GM18951 (cell line): ENCODE results near the gene PFAS.
"Not testable (repeated sequence)": the region's sequence is repeated elsewhere in the genome, so short reads cannot be mapped to it uniquely, and the experiment has no call there.

Experiments
- POLR2A ChIP-seq: IDR thresholded peaks from 4 replicates; pipeline ENCODE4 v1.6.1; 2011; ENCODE audit warnings: mild to moderate bottlenecking; ENCODE audit not compliant: insufficient read length, insufficient read depth; ENCODE audit errors: extremely low read depth
- in situ Hi-C: fragments of 300-500 bp; cut with MboI; formaldehyde crosslinking; loops from one replicate; pipeline ENCODE4 v1.12.0; 2022; ENCODE audit warnings: low sequenced_read_pairs, mixed read lengths, inconsistent platforms; ENCODE audit not compliant: unreplicated experiment

The PFAS gene, protein sequence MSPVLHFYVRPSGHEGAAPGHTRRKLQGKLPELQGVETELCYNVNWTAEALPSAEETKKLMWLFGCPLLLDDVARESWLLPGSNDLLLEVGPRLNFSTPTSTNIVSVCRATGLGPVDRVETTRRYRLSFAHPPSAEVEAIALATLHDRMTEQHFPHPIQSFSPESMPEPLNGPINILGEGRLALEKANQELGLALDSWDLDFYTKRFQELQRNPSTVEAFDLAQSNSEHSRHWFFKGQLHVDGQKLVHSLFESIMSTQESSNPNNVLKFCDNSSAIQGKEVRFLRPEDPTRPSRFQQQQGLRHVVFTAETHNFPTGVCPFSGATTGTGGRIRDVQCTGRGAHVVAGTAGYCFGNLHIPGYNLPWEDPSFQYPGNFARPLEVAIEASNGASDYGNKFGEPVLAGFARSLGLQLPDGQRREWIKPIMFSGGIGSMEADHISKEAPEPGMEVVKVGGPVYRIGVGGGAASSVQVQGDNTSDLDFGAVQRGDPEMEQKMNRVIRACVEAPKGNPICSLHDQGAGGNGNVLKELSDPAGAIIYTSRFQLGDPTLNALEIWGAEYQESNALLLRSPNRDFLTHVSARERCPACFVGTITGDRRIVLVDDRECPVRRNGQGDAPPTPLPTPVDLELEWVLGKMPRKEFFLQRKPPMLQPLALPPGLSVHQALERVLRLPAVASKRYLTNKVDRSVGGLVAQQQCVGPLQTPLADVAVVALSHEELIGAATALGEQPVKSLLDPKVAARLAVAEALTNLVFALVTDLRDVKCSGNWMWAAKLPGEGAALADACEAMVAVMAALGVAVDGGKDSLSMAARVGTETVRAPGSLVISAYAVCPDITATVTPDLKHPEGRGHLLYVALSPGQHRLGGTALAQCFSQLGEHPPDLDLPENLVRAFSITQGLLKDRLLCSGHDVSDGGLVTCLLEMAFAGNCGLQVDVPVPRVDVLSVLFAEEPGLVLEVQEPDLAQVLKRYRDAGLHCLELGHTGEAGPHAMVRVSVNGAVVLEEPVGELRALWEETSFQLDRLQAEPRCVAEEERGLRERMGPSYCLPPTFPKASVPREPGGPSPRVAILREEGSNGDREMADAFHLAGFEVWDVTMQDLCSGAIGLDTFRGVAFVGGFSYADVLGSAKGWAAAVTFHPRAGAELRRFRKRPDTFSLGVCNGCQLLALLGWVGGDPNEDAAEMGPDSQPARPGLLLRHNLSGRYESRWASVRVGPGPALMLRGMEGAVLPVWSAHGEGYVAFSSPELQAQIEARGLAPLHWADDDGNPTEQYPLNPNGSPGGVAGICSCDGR (N-terminal part only)

DNA sequence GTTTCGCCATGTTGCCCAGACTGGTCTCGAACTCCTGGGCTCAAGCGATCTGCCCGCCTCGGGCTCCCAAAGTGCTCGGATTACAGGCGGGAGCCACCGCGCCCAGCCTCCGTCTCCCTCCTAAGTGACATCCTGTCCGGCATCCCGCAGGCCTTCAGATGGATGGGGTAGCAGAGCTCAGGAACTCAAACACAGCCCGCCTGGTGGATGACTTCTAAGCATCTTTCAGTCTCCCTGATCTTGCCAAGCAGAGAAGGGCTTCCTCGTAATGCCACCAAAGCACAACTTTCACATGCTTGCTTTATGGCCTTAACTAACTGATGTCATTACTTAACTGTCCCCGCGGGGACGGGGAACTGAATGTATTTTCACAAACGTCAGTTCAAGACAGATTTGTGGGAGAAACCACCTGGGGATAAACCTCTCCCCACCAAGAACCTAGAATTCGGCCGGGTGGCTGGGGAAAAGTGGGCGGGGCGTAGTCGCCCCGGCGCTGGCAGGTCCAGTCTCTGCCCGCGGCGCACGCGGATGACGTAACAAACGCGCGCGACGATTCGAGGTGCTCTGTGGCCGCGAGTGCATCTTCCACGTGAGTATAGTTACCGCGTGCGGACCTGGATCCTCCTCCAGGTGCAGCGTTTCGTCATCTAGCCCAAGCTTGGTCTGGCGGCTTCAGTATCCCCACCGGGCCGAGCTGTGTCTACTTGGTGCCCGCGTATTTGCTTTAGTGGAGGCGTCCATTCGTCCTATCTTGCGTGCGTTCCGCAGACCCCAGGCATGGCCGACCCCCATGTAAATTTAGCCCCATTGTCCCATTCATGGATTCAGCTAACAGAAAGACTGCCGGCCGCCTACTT lies at the start of gene PFAS:
TSS of gene PFAS (plus strand) at position 539 of the 857 bp plus-strand sequence. CDS start 4,649 bp downstream, outside the sequence.
- in situ Hi-C loops: no loop called here
- TF ChIP-seq POLR2A: peak; percentile 78

DNA sequence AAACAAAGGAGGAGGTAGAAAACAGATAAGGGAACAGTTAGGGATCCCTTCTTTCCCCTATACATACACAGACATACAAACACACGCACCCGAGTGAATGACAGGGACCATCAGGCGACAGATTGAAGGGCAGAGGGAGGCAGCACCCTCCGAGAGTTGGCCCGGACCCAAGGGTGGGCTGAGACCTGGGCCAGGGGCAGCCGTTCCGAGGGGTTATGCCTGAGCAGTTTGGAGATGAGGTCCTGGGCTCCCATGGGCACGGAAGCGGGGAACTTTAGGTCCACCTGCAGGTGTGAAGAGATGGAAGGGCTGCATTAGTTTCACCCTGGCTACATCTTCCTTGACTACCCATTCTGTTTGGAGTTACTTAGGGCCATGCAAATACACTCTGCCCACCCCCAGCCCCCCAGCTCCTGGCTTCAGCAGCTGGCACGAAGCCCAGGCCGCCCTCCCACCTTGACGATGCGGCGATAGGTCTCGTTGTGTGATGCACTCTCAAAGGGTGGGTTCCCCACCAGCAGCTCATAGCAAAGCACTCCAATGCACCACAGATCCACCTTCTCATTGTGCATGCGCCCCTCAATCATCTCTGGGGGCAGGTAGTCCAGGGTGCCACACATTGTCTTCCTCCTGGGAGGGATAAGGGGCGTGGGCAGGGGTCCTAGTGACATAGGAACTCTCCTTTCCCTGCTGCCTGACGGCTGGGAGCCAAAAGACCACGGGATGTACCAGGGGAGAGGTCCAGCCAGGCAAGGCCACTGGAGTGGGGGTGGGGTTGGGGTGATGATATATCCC lies 44.1 kb upstream of the PFAS start:
- in situ Hi-C loops: no loop called here
- peak; percentile 14 for TF ChIP-seq POLR2A

DNA sequence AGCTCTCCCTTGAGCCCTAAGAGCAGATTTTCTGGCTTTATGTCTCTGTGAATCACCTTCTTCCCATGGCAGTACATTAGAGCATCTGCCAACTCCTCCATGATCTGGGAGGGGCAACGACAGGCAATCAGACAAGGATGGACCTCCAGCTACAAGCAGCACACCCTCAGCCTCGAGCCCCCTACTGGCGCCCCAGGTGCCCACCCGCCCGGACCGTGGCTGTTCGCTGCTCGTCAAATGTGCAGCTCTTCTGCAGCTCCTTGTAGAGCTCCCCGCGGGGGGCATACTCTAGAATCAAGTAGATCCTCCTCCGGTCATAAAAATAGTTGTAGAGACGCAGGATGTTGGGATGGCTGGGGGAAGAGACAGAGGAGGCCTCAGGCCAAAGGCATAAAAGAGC lies 42.6 kb upstream of the PFAS start:
- in situ Hi-C loops: no loop called here
- TF ChIP-seq POLR2A: no peak

DNA sequence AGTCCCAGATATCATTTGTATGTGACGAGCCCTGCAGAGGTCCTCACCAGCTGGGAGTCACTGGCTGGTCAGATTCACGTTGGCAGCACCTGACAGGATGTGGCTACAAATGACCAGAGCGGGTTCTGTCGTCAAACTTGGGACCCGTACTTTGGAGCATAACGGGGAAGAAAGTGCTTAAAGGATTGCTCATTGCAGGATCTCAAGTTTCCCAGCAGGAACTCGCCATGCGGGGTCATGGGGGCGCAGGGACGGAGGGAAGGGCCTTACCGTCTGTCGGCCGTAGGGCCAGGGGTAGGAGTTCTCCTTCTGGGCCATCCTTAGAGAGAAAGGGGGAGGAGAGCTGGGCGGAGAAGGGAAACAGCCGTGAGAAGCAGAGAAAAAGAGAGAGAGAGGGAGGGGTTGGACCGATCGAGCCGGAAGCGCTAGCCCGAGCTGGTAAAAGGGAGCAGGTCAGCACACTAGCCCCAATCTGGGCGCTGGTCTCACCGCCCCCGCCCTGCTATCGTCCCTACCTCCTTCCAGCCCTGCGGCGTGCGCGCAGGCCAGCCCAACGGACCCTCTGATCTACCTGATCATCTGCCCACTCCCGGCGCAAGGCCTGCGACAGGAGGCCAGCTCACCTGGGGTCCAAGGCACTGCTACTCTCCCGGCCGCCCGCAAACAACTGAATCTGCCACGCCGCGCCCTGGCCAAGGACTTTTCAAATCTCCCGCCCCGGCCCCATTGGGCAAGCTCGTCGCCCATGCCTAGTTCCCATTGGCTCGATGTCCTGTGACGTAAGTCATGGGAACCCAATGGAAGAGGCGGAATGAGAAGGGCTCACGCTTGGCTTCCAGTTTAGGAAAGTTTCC lies 39.0 kb upstream of the PFAS start, which contains the start of gene AURKB:
TSS of gene AURKB (minus strand) at position 669 of the 854 bp plus-strand sequence. CDS start at position 318, 351 bp downstream.
- in situ Hi-C loops: no loop called here
- peak; percentile 95 for TF ChIP-seq POLR2A

DNA sequence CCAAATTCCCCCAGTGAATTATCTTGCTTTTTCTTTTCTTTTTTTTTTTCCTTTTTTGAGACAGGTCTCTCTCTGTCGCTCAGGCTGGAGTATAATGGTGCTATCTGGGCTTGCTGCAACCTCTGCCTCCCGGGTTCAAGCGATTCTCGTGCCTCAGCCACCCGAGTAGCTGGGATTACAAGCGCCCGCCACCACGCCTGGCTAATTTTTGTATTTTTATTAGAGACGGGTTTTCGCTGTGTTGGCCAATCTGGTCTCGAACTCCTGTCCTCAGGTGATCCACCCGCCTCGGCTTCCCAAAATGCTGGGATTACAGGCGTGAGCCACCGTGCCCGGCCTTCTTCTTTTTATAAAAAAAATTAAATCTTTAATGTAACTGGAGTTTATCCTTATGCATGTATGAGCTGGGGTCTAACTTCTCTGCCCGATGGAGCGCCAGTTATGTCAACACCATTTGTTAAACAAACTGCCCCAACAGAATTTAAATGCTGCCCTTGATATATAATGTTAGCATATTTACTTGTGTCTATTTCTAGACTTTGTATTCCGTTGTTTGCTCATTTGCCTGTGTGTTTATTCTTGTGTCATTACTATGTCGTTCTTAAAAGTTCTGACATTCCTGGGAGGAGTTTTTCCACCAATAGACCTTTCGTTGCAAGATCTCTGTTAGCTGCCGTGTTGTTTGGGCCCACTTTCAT lies 38.2 kb upstream of the PFAS start:
- in situ Hi-C loops: no loop called here
- no peak for TF ChIP-seq POLR2A

GRCh38 chr17:8212312-8213180 lies 36.5 kb upstream of the PFAS start:
- in situ Hi-C loops: no loop called here
- no peak for TF ChIP-seq POLR2A

GRCh38 chr17:8214000-8214399 lies 35.1 kb upstream of the PFAS start:
- in situ Hi-C loops: not testable (repeated sequence)

- no peak for TF ChIP-seq POLR2A
- in situ Hi-C loops: no loop called here
These were observed 28.1 kb upstream of the PFAS start for GRCh38 chr17:8220783-8221662.
